ENCODE data around the gene RASSF4.

DNA sequence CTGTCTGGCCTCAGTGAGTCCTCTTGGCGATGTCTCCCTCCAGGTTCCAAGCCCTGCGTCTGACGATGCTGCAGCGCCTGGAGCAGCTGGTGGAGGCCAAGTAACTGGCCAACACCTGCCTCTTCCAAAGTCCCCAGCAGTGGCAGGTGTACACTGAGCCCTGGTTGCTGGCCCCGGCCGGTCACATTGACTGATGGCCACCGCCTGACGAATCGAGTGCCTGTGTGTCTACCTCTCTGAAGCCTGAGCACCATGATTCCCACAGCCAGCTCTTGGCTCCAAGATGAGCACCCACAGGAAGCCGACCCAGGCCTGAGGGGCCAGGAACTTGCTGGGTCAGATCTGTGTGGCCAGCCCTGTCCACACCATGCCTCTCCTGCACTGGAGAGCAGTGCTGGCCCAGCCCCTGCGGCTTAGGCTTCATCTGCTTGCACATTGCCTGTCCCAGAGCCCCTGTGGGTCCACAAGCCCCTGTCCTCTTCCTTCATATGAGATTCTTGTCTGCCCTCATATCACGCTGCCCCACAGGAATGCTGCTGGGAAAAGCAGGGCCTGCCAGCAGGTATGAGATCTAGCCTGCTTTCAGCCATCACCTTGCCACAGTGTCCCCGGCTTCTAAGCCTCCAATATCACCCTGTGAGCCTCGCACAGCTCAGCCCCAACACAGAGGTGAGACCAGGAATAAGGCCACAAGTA is 33.8 kb downstream of the RASSF4 start:
- TF ChIP-seq, protein P1, sequence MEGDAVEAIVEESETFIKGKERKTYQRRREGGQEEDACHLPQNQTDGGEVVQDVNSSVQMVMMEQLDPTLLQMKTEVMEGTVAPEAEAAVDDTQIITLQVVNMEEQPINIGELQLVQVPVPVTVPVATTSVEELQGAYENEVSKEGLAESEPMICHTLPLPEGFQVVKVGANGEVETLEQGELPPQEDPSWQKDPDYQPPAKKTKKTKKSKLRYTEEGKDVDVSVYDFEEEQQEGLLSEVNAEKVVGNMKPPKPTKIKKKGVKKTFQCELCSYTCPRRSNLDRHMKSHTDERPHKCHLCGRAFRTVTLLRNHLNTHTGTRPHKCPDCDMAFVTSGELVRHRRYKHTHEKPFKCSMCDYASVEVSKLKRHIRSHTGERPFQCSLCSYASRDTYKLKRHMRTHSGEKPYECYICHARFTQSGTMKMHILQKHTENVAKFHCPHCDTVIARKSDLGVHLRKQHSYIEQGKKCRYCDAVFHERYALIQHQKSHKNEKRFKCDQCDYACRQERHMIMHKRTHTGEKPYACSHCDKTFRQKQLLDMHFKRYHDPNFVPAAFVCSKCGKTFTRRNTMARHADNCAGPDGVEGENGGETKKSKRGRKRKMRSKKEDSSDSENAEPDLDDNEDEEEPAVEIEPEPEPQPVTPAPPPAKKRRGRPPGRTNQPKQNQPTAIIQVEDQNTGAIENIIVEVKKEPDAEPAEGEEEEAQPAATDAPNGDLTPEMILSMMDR (IDR thresholded peaks at IDR 0.05; ENCODE audit: low read depth, low read length), result no peak
- TF ChIP-seq EZH2phosphoT487 (IDR thresholded peaks at IDR 0.05; ENCODE audit: low read depth), result no peak

Measured in OCI-LY3 (cell line).